ENCODE measurements around the gene APOBEC3C.
"Not testable (repeated sequence)": the region's sequence is repeated elsewhere in the genome, so short reads cannot be mapped to it uniquely, and the experiment has no call there.

Gene APOBEC3C

DNA sequence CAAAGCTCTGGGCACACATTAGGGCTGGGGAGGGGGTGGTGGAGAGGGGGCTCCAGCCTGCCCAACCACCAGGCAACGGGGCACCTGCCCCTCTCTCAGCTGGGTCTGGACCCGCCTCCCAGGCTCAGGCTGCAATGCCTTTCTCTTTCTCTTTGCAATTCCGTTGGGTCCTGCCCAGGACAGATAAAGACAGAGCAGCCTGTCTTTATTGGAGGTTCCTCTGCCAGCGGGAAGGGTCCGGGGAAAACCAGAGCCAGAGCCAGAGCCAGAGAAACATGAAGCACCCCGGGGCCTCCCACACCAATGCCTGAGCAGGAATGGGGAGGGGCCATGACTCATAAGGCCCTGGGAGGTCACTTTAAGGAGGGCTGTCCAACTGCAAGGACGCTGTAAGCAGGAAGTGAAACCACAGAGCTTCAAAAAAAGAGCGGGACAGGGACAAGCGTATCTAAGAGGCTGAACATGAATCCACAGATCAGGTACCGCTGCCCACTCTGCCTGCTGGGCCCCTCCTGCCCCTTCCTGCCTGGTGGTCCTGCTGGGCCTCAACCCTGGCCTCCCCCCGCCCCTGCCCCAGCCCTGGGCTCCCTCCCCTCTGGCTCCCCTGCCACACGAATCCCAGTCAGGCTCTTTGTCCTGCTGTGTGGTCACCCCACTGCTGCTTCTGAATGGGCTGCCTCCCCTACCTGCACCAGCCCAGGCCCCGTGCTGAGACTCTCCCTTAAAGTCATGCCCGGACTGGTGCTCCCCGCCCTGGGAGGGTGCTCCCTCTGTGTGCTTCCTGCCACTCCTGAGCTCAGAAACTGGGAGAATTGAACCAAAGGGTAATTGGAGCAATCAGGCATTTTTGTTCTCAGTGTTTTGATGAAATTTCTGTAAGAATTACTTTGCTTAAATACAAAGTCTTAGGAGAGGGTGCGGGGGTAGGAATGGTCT is 31.8 kb upstream of the APOBEC3C start, which contains the start of gene APOBEC3B:
Gene APOBEC3B (plus strand): TSS at position 356 of the 936 bp plus-strand sequence. CDS start 107 bp downstream, at position 463.
- DNase-seq (ENCODE audit: low spot score) (peak; percentile 91), FAIRE-seq (no peak)

DNA sequence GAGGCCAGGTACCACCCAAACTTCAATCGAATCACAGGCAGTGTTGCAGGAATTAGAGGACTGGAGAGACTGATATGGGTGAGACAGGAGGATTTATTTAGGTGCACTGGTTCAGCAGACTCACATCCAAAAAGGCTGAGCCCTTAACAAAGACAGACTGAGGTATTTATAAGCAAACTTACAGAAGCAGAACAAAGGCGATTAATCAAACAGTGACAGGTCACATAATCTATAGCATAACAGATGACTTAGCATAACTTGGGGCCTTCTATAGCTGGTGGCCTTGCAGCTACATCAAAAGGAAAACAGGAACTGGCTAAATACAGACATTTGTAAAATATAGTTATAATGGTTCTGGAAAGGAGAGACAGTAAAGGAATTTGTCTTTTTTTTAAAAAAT is 29.8 kb upstream of the APOBEC3C start:
- DNase-seq (ENCODE audit: low spot score) (no peak), FAIRE-seq (no peak)

DNA sequence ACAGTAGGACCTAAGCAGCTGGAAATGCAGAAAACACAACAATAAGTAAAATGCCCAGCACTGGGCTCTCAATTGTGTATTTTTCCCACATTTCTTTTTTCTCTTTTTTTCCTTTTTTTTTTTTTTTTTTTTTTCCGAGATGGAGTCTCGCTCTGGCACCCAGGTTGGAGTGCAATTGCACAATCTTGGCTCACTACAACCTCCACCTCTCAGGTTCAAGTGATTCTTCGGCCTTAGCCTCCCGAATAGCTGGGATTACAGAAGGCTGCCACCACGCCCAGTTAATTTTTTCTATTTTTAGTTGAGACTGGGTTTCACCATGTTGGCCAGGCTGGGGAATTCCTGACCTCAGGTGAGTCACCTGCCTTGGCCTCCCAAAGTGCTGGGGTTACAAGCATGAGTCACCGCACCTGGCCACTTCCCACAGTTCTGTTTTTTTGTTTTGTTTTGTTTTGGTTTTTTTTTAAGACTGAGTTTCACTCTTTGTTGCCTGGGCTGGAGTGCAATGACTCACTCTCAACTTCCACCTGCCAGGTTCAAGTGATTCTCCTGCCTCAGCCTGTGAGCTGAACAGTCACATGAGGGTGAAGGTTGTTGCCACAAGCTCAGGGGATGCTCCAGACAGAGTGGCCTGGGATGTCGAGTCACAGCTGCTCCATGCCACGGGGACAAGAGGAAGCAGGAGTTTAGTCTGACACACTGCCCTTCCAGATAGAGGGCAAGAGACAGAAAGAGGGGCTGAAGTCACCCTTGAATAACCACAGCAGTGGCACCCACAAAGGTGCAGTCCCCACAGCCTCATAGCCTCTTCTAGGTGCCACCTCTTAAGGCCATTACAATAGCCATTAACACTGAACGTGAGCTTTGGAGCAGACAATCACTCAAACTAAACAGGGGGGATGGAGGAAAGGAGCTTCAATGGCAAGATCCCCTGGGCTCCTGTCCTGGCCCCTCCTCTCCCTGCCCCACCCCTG is 29.0 kb upstream of the APOBEC3C start:
- FAIRE-seq = peak; percentile 98

DNA sequence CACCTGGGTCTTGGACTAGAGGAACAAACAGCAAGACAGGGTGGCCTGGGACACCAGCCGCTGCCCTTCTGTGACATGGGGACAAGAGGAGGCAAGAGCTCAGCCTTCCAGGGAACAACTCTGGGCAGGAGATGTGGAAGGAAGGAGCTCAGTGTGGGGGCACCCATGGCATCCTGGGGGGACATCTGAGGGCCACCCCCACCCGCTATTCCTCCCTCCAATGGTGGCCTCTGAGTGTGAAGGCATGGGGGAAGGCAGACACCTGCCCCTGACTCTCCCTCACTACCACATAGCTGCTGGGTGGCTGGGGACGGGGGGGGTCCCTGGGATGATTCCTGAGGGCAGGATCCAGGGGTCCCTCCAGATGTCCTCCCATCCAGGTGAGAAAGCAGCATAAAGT is 27.4 kb upstream of the APOBEC3C start:
- no peak for DNase-seq (ENCODE audit: low spot score)
- no peak for FAIRE-seq

More for the DNA sequence above, 29.0 kb upstream of the APOBEC3C start:
- DNase-seq (ENCODE audit: low spot score) = peak; percentile 74

DNA sequence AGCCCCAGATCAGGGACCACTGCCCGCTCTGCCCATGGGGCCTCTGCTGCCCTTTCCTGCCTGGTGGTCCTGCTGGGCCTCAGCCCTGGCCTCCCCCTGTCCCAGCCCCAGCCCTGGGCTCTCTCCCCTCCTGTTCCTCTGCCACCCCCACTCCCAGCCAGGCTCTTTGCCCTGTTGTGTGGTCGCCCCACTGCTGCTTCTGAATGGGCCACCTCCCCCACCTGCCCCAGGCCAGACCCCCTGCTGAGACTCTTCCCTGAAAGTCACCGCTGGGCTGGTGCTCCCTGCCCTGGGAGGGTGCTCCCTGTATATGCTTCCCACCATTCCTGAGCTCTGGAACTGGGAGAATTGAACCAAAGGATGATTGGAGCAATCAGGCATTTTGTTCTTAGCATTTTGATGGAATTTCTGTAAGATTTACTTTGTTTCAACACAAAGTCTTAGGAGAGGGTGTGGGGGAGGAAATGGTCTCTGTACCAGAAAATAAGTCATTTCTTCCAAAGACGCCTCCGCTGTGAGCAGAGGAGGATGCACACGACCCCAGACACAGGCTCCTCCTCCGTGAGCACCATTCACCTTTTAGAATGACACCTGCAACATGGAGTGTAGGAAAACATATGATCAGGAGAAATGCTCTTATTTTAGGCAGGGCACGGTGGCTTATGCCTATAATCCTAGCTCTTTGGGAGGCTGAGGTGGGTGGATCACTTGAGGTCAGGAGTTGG is 26.7 kb upstream of the APOBEC3C start:
- FAIRE-seq = no peak
- DNase-seq (ENCODE audit: low spot score) = no peak

DNA sequence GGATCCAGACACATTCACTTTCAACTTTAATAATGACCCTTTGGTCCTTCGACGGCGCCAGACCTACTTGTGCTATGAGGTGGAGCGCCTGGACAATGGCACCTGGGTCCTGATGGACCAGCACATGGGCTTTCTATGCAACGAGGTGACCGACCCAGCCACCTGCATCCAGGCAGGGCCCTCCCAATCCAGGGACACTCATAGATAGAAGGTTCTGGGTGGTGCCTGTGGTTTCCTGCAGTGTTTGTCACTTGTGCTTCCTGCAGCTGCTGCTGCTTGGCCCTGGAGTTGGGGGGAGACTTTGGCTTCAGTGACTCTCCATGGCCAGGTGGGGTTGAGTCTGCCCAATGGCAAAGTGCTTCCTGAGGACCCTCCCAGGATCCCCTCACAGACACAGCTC is 24.6 kb upstream of the APOBEC3C start:
- FAIRE-seq (no peak), DNase-seq (ENCODE audit: low spot score) (no peak)

DNA sequence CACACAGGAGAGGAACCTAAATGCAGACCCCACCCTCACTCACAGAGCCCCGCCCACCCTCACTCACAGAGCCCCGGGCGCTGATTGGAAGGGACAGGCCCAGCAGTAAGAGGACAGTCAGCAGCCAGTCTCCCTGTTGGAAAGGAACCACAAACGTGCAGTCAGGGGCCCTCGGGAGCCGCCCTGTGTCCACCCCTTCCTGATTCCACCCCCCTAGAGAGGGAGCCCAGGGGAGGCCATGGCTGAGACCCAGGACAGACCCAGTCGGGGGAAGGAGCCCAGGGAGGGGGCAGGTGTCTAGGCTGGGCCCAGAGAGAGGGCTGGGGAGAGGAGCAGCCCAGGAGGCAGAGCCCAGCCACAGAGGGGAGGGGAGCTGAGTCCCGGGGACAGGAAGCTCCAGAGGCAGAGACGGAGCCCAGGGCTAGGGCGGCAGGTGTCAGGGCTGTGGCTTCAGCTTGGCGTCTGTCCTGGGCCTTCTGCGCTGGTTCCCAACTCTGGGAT is 21.1 kb upstream of the APOBEC3C start:
- FAIRE-seq = not testable (repeated sequence)

DNA sequence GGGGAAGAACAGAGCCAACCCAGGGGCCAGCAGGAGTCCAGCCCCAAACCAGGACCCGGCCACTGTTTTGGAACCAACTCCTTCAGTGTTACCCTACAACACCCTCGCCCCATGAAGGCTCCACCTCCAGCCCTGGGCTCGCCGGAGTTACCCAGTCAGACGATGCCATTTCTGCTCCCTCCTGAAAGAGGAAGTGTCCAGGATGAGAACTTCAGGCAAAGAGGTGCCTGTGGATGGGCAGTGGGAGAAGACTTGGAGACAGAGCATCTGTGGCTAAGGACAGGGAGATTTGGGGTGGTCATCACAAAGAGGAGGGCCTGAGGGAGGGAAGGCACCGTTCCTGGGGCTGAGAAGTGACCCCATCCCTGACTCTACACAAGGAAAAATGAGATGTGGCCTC is 18.0 kb upstream of the APOBEC3C start:
- FAIRE-seq (no peak), DNase-seq (ENCODE audit: low spot score) (no peak)

More for the DNA sequence above, 21.1 kb upstream of the APOBEC3C start:
- DNase-seq (ENCODE audit: low spot score) = not testable (repeated sequence)

DNA sequence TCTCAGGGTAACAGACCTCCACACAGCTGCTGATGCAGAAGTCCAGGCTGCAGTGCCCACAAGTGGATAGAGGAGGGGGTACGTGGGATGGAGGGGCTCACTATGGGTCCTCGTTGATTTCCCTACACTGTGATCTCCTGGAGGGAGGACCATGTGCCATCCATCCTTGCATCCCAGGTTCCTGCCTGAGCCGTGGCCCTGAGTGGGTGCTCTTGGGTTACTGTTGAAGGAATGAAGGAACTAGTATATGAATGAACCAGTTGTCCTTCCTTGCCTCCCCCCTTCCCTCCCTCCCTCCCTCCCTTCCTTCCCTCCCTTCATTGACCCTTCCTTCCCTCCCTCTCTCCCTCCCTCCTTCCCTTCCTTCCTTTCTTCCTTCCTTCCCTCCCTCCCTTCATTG is 16.5 kb upstream of the APOBEC3C start:
- DNase-seq (ENCODE audit: low spot score) (no peak), FAIRE-seq (no peak)

DNA sequence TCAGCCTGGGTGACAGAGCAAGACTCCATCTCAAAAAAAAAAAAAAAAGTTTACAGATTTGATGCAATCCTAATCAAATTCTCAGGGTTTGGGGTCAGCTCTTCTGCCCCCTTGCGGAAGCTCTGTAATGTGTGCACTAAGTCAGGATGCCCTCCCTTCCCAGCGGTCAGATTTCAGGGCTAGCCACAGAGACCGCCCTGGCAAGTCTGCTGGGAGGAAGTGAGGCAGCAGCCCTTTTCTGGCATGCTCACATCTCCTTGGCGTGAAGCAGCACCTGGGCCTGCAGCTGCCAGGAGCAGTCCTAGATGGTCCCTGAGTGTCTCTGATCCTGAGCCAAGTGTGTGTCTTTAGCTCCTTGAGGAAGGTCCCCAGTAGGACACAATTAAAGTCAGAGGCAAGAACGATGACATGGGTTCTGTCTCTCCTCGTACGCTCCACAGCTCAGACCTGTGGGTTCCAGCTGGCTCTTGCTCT is 10.9 kb upstream of the APOBEC3C start:
- peak; percentile 96 for DNase-seq (ENCODE audit: low spot score)
- peak; percentile 82 for FAIRE-seq

DNA sequence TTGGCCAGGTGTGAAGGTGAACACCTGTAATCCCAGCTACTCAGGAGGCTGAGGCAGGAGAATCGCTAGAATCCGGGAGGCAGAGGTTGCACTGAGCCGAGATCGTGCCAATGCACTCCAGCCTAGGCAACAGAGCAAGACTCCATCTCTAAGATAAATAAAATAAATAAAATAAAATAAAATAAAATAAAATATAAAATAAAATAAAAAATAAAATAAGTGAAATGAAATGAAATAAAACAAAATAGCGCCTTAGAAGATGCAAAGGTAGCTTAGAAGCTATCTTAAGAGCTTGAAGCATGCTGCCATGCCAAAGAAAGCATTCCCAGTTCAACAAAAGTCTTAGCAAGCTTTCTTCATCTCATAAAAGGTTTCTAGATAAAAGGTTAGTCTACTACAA is 6.9 kb upstream of the APOBEC3C start:
- no peak for FAIRE-seq
- no peak for DNase-seq (ENCODE audit: low spot score)

DNA sequence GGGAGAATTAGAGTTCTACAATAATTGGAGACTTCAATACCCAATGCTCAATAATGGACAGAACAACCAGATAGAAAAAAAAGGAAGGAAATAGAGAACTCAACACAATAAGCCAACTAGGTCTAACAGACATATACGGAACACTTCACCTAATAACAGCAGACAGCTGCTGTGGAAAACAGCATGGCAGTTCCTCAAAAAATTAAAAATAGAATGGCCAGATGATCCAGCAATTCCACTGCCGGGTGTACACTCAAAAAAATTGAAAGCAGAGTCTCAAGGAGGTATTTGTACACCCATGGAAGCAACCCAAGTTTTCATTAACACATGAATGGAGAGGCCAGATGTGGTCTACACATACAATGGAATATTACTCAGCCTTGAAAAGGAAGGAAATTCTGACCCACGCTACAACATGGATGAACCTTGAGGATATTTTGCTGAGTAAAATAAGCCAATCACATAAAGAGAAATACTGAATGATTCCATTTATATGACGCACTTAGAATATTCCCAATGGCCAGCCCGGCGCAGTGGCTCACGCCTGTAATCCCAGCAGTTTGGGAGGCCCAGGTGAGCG is 5.7 kb upstream of the APOBEC3C start:
- DNase-seq (ENCODE audit: low spot score) = not testable (repeated sequence)
- FAIRE-seq = peak; percentile 71

DNA sequence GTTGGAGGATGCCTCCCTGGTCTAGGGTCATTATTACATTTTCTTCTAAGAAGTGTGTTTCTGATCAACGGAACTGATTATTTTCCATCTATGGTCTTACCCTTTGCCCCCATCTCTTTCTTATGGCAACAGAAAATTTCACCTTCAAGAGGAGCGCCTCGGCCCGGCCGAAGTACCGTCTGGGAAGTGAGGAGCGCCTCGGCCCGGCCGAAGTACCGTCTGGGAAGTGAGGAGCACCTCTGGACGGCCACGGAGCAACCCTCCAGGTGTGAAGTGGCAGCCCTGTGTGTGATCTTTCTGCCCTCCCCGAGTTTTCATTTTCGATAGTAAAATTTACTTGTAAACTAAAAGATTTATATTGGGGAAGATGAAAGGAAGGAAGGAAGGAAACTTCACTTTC is 3.1 kb upstream of the APOBEC3C start:
- no peak for FAIRE-seq
- DNase-seq (ENCODE audit: low spot score) = no peak

DNA sequence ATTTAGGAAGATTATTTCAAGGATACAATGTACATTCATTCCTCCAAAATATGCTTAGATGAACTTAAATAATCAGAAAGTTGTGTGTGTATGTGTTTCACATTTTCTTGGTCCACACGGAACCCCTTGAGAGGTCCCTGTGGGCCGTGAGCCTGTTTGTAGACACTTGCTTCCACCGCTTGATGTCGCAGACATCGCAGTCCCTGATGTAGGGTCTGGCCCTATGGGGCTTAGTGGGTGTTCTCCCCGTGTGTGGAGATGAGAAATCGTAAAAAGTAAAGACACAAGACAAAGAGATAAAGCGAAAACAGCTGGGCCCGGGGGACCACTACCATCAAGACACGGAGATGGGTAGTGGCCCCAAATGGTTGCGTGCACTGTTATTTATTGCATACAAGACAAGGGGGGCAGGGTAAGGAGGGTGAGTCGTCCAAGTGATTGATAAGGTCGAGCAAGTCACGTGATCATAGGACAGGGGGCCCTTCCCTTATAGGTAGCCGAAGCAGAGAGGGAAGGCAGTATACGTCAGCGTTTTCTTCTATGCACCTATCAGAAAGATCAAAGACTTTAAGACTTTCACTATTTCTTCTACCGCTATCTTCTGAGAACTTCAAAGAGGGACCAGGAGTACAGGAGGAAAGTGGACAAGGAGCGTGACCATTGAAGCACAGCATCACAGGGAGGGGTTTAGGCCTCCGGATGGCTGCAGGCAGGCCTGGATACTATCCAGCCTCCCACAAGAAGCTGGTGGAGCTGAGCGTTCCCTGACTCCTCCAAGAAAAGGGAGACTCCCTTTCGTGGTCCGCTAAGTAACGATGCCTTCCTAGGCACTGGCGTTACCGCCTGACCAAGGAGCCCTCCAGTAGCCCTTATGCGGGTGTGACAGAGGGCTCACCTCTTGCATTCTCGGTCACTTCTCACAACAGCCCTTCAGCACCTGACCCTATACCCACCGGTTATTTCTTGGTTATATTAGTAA is 1.2 kb upstream of the APOBEC3C start:
- DNase-seq (ENCODE audit: low spot score) (no peak), FAIRE-seq (no peak)

DNA sequence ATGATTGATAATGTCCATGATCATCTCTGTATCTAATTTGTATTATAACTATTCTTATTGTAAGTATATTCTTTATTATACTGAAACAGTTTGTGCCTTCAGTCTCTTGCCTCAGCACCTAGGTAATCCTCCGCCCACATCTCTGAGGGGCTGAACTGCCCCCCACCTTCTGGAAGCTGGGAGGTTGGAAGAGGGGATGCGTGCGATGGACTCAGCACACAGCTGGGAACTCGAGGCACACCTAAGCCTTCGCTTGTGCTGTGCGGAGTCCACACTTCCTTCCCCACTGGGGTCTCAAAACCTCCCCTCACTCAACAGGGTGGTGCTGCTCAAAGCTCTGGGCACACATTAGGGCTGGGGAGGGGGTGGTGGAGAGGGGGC is 506 bp upstream of the APOBEC3C start:
- FAIRE-seq; DNase-seq (ENCODE audit: low spot score): not testable (repeated sequence)

DNA sequence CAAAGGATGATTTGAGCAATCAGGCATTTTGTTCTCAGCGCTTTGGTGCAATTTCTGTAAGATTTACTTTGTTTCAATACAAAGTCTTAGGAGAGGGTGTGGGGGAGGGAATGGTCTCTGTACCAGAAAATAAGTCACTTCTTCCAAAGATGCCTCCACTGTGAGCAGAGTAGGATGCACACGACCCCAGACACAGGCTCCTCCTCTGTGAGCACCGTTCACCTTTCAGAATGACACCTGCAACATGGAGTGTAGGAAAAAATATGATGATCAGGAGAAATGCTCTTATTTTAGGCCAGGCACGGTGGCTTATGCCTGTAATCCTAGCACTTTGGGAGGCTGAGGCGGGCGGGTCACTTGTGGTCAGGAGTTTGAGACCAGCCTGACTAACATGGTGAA is 665 bp downstream of the APOBEC3C start:
- peak; percentile 61 for FAIRE-seq

DNA sequence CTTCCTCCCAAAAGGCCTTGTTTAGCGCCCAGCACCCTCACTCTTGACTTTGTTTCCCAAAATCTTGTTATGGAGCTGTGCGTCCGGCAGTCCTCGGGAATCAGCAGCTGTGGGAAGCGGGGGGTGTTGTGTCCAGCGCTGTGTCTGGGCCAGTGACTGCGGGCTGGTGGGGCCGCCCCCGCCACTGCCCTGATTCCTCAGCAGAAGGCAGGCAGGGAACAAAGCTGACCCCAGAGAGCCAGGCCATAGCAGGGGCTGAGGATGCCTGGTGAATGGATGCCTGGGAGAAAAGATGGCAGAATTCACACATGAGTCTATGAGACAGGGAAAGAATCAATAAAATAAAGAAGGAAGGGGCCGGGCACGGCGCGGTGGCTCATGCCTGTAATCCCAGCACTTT is 2.5 kb downstream of the APOBEC3C start:
- FAIRE-seq (no peak), DNase-seq (ENCODE audit: low spot score) (no peak)

More for the DNA sequence above, 665 bp downstream of the APOBEC3C start:
- not testable (repeated sequence) for DNase-seq (ENCODE audit: low spot score)

DNA sequence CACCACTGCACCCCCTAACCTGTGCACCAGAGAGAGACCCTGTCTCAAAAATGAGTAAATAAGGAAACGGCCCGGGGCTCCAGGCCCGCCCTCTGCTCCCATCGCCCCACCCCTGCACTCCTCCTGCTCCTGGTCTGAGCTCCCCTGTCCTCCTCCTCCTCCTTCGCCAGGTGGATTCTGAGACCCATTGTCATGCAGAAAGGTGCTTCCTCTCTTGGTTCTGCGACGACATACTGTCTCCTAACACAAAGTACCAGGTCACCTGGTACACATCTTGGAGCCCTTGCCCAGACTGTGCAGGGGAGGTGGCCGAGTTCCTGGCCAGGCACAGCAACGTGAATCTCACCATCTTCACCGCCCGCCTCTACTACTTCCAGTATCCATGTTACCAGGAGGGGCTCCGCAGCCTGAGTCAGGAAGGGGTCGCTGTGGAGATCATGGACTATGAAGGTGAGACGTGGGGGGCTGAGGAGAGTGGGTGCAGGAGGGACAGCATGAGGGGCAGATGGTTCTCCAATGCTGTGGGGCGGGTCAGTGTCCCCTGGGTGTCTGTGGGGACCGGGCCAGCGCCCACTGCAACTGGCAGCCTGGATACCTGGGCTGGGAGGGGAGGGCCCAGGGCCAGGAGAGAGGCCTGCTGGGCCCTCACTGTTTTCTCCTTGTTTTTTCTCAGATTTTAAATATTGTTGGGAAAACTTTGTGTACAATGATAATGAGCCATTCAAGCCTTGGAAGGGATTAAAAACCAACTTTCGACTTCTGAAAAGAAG is 3.7 kb downstream of the APOBEC3C start:
- FAIRE-seq (no peak), DNase-seq (ENCODE audit: low spot score) (no peak)
